ENCODE measurements around the gene KLK4. TPM values are rescaled to one million over a fixed set of nuclear protein-coding genes. Genes with fewer than 3 reads are reported as not detected.

Gene KLK4
- total RNA-seq, 5 donors from 2014 or later (not counting 1 experiment from before 2014, with no cell fraction given), result not detected

DNA sequence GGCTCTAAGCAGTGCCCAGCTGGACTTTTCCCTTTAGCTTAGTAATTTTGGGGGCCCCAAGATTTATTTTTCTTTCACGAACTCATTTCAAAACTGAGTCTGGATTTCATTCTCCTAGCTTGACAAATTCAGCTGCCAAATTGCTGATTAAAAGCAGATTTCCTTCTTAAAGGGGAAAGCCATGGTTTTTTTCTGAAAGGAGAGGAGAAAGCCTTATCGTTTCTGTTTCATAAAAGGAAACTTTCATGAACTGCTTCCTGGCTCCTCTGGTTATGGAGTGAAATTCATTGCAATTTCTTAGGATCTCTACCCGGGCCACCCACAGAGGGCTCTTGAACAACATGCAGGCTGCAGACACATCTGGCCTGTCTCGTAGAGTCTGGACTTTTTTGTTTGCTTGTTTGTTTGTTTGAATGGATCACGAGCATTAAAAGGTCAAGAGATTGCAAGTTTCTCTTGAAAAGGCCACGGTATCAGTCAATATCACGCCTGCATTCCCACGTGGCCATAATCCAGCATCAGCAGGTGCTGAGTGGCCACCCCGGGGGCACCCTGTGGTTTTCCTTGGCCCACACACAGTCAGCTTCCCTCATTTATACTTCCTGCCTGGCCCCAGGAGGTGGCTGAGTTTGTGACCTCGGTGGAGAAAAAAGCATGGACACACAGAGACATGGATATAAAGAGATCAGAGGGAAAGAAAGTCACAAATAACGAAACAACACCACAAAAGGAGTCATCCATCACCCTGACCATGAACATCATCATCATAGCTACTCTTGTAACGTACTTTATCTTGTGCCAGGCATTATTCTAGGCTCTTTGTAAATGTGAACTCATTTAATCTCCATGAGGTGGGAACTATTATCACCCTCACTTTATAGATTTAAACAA, 10.5 kb upstream of the KLK4 start:
- Histone ChIP-seq H3K27me3 (replicated peaks in 1 of 2; ENCODE audit: control insufficient read depth in 2 of 2, extremely low read depth in 1 of 2, insufficient read depth in 2 of 2, low read length in 1 of 2) (peaks cover 0 to 30% of the 10 kb centered on the region in 2 experiments), H3K27ac (ENCODE audit: low read length) (no peak overlapping the region), H3K4me1 (ENCODE audit: control insufficient read depth in 1 of 2, extremely low read depth in 1 of 2, insufficient read depth in 2 of 2, low read length in 2 of 2) (peaks cover 0 to 8% of the 10 kb centered on the region in 2 experiments), H3K9me3 (no peaks in the 10 kb centered on the region), H3K36me3 (ENCODE audit: control insufficient read depth in 2 of 2, extremely low read depth in 1 of 2, insufficient read depth in 1 of 2, low read length in 1 of 2) (no peaks in the 10 kb centered on the region), H3K4me3 (ENCODE audit: control insufficient read depth in 1 of 2, extremely low read depth in 1 of 2, low read length in 1 of 2) (no peak overlapping the region)
- WGBS (ENCODE audit: insufficient coverage), result 0% methylated on average over 5 of the region's 12 CpGs
- Mint-ChIP-seq H3K4me3 (no peak overlapping the region), H3K27me3 (peaks cover 42 to 49% of the 10 kb centered on the region in 2 donors), H3K4me1 (peaks cover 7 to 8% (median 8%) of the 10 kb centered on the region in 3 donors), H3K36me3 (no peaks in the 10 kb centered on the region), H3K27ac (no peak overlapping the region), H3K9me3 (no peaks in the 10 kb centered on the region)
- ATAC-seq (replicated peaks in 1 of 4) (no peak), DNase-seq (no peak)
- ChIA-PET CTCF (interaction anchor here (0.5 to 0.9 kb wide), 6 partner anchors 11 to 735 kb away, joined by 3 to 7 read pairs (median 4); no protein-coding TSS in a partner anchor), POLR2A (no interaction called here)

DNA sequence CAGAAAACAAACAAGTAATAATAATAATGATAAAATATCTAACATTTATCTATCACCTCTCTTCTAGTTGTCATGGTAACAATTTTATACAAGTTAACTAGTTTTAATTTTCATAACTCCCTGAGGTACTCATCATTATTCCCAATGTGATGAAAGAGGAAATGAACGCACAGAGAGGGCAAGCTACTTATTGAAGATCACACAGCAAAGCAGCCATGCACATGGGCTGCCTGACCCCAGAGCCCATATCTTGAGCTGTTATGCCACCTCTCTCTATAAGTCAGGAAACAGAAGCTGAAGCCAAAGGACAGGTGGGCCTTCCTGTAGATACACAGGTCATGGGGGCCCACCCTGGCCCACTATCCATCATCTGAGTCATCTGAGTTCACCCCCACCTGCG, 4.9 kb upstream of the KLK4 start:
- Mint-ChIP-seq H3K27ac (no peak overlapping the region), H3K4me1 (no peaks in the 10 kb centered on the region), H3K9me3 (no peaks in the 10 kb centered on the region), H3K4me3 (no peak overlapping the region), H3K36me3 (no peaks in the 10 kb centered on the region), H3K27me3 (peaks cover 27 to 46% of the 10 kb centered on the region in 2 donors)
- Histone ChIP-seq H3K4me1 (ENCODE audit: control insufficient read depth in 1 of 2, extremely low read depth in 1 of 2, insufficient read depth in 2 of 2, low read length in 2 of 2) (no peaks in the 10 kb centered on the region), H3K27me3 (replicated peaks in 1 of 2; ENCODE audit: control insufficient read depth in 2 of 2, extremely low read depth in 1 of 2, insufficient read depth in 2 of 2, low read length in 1 of 2) (peaks cover 3 to 46% of the 10 kb centered on the region in 2 experiments), H3K4me3 (ENCODE audit: control insufficient read depth in 1 of 2, extremely low read depth in 1 of 2, low read length in 1 of 2) (no peak overlapping the region), H3K9me3 (no peaks in the 10 kb centered on the region), H3K36me3 (ENCODE audit: control insufficient read depth in 2 of 2, extremely low read depth in 1 of 2, insufficient read depth in 1 of 2, low read length in 1 of 2) (no peaks in the 10 kb centered on the region), H3K27ac (ENCODE audit: low read length) (no peak overlapping the region)
- WGBS (ENCODE audit: insufficient coverage), result no CpG with 5 or more reads among the region's 2 CpGs
- CTCF ChIA-PET, result no interaction called here
- POLR2A ChIA-PET, result no interaction called here
- DNase-seq (no peak), ATAC-seq (replicated peaks in 1 of 4) (no peak)

DNA sequence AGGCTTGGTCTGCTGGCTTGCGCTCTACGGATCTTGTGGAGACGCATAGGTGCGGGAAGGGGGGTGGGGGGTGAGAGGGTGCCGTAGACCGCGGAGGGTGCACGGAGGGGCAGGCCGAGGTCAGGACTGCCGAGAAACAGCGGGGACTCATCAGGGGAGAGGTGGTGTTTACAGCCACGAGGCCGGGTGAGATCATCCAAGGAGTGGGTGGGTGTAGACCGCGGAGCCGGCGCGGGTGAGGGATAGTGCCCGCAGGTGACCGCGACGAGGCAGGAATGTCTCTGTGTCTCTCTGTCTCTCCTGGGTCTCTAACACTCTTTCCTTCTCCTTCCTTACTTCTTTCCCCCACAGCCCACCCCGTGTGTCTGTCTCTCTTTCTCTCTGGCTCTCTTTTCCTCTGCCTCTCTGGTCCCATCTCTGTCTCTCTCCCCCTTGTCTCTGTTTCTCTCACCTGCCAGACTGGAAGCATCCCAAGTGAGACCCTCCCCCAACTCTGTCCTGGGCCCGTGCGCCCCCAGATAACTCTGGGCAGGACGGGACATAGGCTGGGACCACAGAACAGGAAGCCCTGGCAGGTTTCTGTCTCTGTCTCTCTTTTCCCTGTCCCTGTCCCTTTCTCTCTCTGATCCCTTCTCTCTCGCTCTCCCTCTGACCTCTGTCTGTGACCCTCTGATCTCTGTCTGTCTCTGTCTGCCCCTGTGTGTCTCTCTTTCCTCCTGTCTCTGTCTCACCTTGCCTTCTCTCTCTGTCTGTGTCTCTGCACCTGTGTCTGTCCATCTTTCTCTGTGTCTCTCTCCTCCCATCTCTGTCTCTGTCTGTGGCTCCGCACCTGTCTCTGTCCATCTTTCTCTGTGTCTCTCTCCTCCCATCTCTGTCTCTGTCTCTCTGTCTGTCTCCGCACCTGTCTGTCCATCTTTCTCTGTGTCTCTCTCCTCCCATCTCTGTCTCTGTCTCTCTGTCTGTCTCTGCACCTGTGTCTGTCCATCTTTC, 1.8 kb upstream of the KLK4 start:
- ATAC-seq (replicated peaks in 1 of 4) (no peak), DNase-seq (peak in 1 of 35 experiments; percentile 23)
- H3K36me3 Mint-ChIP-seq, result no peaks in the 10 kb centered on the region
- Histone ChIP-seq H3K27ac (ENCODE audit: low read length) (no peak overlapping the region), H3K4me1 (ENCODE audit: control insufficient read depth in 1 of 2, extremely low read depth in 1 of 2, insufficient read depth in 2 of 2, low read length in 2 of 2) (peaks cover 0 to 10% of the 10 kb centered on the region in 2 experiments), H3K4me3 (ENCODE audit: control insufficient read depth in 1 of 2, extremely low read depth in 1 of 2, low read length in 1 of 2) (no peak overlapping the region), H3K9me3 (no peaks in the 10 kb centered on the region), H3K27me3 (replicated peaks in 1 of 2; ENCODE audit: control insufficient read depth in 2 of 2, extremely low read depth in 1 of 2, insufficient read depth in 2 of 2, low read length in 1 of 2) (peaks cover 6 to 73% of the 10 kb centered on the region in 2 experiments), H3K36me3 (ENCODE audit: control insufficient read depth in 2 of 2, extremely low read depth in 1 of 2, insufficient read depth in 1 of 2, low read length in 1 of 2) (no peaks in the 10 kb centered on the region)
- ChIA-PET POLR2A (no interaction called here), CTCF (no interaction called here)
- H3K9me3 Mint-ChIP-seq, result no peaks in the 10 kb centered on the region
- H3K27me3 Mint-ChIP-seq, result peaks cover 37 to 54% of the 10 kb centered on the region in 2 donors
- peaks cover 12% of the 10 kb centered on the region in 3 donors for H3K4me1 Mint-ChIP-seq
- 7% methylated on average over 21 of the region's 29 CpGs for WGBS (ENCODE audit: insufficient coverage)
- no peak overlapping the region for H3K4me3 Mint-ChIP-seq
- no peak overlapping the region for H3K27ac Mint-ChIP-seq

DNA sequence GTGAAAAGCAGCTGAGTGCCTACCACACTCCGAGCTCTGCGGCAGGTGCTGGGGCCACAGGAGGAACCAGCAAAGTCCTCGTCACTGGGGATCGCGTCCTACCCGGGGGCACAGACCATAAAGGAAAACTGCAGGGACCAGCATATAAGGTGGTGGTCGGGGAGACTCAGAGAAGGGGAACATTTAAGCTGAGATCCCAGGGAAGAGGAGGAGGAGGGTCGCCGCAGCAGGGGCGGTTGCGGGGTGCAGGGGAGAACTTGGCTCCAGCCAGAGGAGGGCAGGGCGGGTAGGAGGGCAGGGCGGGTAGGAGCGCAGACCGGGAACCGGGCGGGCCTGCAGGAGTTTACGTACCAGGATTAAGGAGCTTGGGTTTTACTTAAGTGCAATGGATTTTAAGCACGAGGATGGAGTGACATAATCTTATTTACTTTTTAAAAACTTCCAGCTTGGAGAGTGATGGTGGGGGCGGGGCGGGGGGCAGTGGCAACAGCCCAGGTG, 956 bp upstream of the KLK4 start:
- ChIA-PET POLR2A (no interaction called here), CTCF (interaction anchor here in 1 of 2 donors (0.7 kb wide), 1 partner anchor 15 kb away, joined by 6 read pairs; no protein-coding TSS in a partner anchor)
- ATAC-seq (replicated peaks in 1 of 4) (no peak), DNase-seq (no peak)
- no peak overlapping the region for H3K27ac ChIP-seq (ENCODE audit: low read length)
- Mint-ChIP-seq H3K27ac (peak overlapping the region in 1 of 2 donors; percentile 9), H3K4me3 (no peak overlapping the region), H3K27me3 (peaks cover 40 to 55% of the 10 kb centered on the region in 2 donors), H3K36me3 (no peaks in the 10 kb centered on the region), H3K9me3 (no peaks in the 10 kb centered on the region), H3K4me1 (peaks cover 12% of the 10 kb centered on the region in 3 donors)
- 29% methylated on average over 14 of the region's 21 CpGs for WGBS (ENCODE audit: insufficient coverage)
- peaks cover 9 to 72% of the 10 kb centered on the region in 2 experiments for H3K27me3 ChIP-seq (replicated peaks in 1 of 2; ENCODE audit: control insufficient read depth in 2 of 2, extremely low read depth in 1 of 2, insufficient read depth in 2 of 2, low read length in 1 of 2)
- no peaks in the 10 kb centered on the region for H3K9me3 ChIP-seq
- H3K4me3 ChIP-seq (ENCODE audit: control insufficient read depth in 1 of 2, extremely low read depth in 1 of 2, low read length in 1 of 2), result no peak overlapping the region
- H3K36me3 ChIP-seq (ENCODE audit: control insufficient read depth in 2 of 2, extremely low read depth in 1 of 2, insufficient read depth in 1 of 2, low read length in 1 of 2), result no peaks in the 10 kb centered on the region
- H3K4me1 ChIP-seq (ENCODE audit: control insufficient read depth in 1 of 2, extremely low read depth in 1 of 2, insufficient read depth in 2 of 2, low read length in 2 of 2), result peaks cover 0 to 10% of the 10 kb centered on the region in 2 experiments

DNA sequence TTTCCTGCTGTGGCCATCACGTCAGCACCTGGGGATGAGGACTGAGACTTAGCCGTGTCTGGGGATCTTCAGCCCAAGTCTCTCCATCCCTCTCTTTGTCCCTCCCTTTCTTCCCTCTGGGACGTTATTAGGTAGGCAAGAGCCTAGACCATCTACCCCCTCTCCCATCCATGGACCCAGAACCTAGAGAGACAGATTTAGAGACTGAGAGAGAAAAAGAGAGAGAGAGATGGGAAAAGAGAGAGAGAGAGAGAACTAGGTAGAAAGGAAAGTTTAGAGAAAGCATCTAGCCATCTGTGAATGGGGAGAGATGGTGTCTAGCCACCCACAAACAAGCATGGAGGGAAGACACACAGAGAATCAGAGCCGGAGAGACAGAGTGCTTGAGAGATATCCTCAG, 473 bp downstream of the KLK4 start:
- no peak overlapping the region for H3K4me3 ChIP-seq (ENCODE audit: control insufficient read depth in 1 of 2, extremely low read depth in 1 of 2, low read length in 1 of 2)
- H3K36me3 ChIP-seq (ENCODE audit: control insufficient read depth in 2 of 2, extremely low read depth in 1 of 2, insufficient read depth in 1 of 2, low read length in 1 of 2), result no peaks in the 10 kb centered on the region
- H3K4me3 Mint-ChIP-seq, result no peak overlapping the region
- ChIA-PET CTCF (no interaction called here), POLR2A (no interaction called here)
- DNase-seq, result no peak
- no peak overlapping the region for H3K27ac Mint-ChIP-seq
- WGBS (ENCODE audit: insufficient coverage), result no CpG with 5 or more reads among the region's 4 CpGs
- peaks cover 0 to 10% of the 10 kb centered on the region in 2 experiments for H3K4me1 ChIP-seq (ENCODE audit: control insufficient read depth in 1 of 2, extremely low read depth in 1 of 2, insufficient read depth in 2 of 2, low read length in 2 of 2)
- H3K9me3 Mint-ChIP-seq, result no peaks in the 10 kb centered on the region
- H3K9me3 ChIP-seq, result no peaks in the 10 kb centered on the region
- H3K36me3 Mint-ChIP-seq, result no peaks in the 10 kb centered on the region
- no peak for ATAC-seq (replicated peaks in 1 of 4)
- H3K4me1 Mint-ChIP-seq, result peaks cover 12% of the 10 kb centered on the region in 3 donors
- peaks cover 9 to 68% of the 10 kb centered on the region in 2 experiments for H3K27me3 ChIP-seq (replicated peaks in 1 of 2; ENCODE audit: control insufficient read depth in 2 of 2, extremely low read depth in 1 of 2, insufficient read depth in 2 of 2, low read length in 1 of 2)
- H3K27me3 Mint-ChIP-seq, result peaks cover 45 to 57% of the 10 kb centered on the region in 2 donors
- H3K27ac ChIP-seq (ENCODE audit: low read length), result no peak overlapping the region

Data from T-cell (primary cell).